ENCODE measurements around the gene ACTN2.

The ACTN2 gene

DNA sequence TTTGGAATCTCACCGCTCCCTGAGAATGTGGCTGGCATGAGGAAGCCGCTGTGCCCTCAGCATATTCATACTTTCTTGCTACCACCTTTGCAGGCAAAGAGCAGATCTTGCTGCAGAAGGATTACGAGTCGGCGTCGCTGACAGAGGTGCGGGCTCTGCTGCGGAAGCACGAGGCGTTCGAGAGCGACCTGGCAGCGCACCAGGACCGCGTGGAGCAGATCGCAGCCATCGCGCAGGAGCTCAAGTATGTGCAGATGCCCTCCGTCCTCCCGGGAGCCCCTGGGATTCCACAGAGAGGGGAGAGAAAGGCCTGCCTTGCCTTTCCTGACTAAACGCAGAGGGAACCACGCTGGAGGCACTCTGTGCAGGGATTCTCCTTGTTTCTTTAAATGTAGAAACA lies 58.2 kb downstream of the ACTN2 start:
- no peak for DNase-seq

DNA sequence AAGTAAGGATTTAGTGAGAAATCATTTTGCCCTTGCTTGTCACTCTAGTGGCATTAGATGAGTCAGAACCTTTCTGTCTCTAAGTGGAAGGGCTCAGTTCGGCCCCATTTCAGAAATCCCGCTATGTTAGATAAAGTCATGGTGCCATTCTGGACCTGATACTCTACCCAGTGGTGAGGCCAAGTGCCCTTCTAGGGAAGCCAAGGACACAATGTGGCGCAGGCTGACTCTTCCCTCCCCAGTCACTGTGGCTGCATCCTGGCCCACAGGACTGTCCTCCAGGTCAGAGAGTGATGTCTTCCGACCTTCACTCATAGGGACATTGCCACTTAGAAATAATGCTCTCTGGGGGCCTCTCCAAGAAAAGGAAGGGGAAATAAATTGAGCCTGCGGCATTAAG lies 60.5 kb downstream of the ACTN2 start:
- DNase-seq, result no peak

DNA sequence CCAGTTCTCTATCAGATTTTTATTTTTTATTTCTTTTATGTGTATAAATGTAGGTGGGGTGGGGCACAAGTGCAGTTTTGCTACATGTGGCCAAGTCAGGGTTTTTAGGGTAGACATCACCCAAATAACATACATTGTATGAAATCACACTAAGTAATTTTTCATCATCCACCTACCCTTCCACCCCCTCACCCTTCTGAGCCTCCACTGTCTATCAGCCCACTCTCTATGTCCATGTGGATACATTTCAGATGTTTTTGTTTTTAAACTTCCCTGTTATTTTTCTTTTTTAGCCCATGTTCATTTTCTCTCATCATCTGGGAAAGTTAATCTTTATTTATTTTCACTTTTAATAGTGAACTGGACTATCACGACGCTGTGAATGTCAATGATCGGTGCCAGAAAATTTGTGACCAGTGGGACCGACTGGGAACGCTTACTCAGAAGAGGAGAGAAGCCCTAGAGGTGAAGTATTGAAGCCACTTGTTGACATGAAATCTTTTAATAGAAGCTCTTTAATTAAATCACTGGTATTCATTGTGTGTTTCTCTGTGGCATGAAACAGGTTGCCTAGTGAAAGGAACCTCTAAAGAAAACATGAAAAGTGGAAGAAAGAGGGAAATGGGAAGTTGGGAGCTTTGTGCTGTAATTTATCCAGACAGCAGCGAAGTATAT lies 61.1 kb downstream of the ACTN2 start:
- DNase-seq, result no peak

DNA sequence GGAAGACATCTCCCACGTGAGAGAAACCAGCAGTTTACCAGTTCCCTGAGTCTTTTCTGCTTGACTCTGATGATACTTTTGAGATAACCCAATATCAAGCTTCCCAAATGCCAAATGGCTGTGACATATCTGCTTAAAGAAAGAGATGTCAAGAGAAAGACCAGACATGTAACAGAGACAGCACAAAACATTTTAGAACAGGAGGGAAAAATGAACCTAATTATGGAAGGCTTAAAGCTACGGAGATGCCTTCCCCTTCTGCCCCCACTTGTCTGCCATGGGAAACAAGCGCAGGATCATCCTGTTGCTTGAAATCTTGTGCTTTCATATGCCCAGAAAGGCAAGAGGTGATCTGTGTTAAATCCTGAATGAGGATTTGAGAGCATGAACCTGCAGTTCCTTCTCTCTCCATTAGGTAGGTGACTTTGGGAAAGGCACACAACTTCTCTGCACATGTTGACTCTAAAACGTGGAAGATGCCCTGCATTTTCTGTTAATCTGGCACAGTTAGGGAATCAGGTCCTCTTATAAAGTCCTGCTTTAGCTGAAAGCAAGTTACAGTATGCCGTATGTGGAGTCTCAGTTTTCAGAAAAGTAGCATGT lies 62.1 kb downstream of the ACTN2 start:
- no peak for DNase-seq

DNA sequence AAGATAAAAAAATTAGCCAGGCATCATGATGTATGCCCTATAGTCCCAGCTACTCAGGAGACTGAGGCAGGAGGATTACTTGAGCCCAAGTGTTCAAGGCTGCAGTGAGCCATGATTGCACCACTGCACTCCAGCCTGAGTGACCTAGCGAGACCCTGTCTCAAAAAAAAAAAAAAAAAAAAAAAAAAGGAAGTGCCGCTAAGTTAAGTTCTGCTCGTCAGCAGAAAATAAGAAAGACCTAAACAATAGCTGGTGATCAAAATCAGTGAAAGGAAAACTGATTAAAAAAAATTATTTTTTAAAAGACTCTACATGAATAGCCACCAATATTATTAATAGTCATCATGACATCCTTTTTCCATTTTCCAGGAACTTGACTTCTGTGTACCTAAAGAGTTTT lies 64.6 kb downstream of the ACTN2 start:
- no peak for DNase-seq

DNA sequence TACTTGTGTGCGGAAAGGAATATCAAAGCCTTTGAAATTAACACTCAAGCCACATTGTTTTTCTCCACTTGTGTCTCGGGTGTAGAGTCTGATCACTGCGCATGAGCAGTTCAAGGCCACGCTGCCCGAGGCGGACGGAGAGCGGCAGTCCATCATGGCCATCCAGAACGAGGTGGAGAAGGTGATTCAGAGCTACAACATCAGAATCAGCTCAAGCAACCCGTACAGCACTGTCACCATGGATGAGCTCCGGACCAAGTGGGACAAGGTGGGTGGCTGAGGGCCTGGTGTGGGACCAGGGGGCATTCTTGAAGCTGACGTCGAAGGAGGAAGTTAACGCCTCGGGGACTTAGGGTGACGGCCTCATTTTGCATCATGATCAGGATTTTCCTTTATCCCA lies 65.1 kb downstream of the ACTN2 start:
- no peak for DNase-seq

DNA sequence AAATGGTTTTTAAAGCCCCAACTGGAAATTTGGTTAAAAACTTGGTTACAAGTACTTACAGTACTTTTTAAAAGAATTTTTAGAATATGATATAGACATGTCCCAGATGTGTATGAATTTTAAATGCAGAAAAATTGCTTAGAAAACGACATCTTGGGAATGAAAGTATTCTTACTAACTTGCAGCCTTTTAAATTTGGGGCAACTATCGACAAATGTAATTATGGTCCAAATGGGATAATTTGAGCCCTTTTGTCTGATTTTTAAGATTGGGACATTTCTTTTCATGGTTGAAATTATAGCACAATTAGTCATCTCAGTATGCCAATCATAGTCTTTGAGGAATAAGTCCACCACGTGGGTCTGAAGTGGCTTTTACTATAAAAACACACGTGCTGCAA lies 65.6 kb downstream of the ACTN2 start:
- DNase-seq, result no peak

DNA sequence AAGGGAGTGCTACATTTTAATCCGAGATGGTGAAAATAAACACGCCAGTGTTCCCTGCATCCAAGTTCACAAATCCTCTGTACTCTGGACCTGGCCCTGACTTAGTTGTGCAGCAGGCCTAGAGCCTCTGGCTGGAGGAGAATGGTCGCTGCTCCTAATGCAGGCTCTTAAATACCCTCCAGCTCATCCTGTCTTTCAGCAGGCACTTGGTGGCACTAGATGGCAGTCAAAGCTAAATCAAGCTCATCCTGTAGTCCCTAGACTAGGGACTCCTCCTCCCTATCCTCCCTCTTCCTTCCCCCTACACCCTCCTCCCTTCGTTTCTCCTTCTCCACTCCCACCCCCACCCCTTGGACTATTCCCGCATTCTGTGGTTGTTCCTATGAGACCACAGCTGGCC lies 67.2 kb downstream of the ACTN2 start:
- DNase-seq, result no peak

DNA sequence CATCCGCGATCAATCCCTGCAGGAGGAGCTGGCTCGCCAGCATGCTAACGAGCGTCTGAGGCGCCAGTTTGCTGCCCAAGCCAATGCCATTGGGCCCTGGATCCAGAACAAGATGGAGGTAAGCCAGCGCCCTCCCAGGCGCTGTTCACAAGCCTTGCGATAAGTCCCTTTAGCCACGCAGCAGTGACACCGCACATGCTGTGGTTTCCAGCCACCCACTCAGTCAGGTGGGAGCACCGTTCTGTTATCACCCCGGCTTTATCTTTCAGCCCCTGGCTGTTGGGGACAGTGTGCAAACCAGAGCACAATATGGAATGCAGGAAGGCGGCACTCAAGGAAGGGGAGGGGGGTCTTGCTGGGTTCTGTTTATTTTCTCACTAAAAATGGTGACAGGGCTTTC lies 67.7 kb downstream of the ACTN2 start:
- DNase-seq, result no peak

DNA sequence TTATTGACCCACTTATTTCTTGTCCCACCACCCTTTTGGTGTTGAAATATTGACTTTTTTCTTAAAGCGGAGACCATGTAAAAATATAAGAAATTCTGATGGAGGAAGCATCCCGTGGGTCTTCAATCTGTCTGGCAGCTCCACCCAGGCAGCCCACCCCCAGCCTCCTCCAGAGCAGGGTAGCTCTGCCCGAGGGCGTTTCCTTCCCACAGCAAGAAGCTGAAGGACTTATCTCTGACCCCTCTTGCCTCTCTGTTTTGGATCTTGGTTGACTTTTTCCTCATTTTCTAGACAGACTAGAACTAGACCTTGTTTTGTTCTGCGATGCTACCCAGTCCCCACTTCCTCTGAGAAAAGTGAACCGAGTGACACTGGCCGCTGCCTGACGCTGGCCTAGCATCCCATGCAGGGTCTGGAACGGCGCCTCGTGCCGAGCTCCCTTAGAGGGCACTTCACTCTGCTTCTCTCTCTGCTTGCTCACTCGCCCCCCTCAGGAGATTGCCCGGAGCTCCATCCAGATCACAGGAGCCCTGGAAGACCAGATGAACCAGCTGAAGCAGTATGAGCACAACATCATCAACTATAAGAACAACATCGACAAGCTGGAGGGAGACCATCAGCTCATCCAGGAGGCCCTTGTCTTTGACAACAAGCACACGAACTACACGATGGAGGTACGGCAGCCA lies 68.4 kb downstream of the ACTN2 start:
- no peak for DNase-seq

DNA sequence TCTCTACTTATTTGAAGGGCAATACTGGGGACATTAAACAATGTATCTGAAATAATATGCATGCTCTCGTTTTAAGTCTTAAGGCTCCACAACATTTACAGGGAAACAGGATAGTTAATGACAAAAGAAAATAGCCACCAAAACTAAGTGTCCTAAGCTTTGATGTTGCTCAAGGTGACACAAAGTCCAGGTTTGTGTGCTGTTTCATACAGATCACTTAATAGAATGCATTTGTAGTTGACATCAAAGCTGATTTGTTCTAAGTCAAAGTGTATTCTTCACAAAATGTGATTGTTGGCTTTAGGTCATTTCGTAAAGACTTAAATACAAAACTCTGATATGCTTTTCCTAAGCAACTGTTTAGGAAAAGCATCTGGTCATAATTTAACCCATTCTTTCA lies 71.3 kb downstream of the ACTN2 start:
- no peak for DNase-seq

DNA sequence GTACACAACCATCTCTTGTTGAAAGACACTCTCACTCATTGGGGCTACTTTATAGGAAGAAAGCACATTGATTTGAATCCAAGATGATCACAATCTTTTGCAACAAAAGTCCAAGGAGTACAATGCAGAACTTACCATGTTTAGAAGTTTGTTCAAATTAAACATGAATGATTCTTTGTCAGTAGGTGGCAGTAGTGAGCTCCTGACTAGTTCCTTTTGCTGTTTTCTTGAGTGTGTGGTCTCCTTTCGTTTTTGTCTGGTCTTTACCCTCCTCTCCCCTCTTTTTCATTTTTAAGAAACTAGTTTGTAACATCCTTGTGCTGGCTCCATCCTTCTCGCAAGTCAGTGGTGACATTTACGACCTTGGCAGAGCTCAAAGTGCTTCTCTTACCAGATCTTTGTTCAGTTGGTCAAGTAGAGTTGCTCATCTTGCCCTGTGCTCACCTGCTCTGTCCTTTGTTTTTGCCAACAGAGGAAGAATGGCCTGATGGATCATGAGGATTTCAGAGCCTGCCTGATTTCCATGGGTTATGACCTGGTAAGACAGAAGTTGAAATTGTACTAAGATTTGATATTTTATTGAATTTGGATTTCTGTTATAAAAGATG lies 73.1 kb downstream of the ACTN2 start:
- DNase-seq, result no peak

DNA sequence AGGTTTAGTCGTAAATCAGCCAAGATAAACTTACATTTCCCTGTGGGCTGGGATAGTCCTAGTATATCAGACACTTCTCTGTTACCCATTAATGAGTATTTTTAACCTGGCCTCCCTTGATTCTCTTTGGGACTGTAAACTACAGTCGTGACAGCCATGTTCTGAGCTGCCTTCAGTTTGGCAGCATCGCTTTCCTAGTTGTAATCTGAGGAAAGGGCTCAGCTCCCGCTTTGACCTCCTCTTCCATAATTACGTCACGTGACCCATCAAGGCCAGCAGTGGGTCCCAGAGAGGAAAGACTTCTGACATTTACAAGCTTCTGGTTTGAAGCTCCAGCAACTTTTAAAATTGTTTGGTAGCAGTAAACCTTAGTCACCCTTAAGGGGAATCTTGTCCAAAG lies 74.2 kb downstream of the ACTN2 start:
- DNase-seq, result no peak

DNA sequence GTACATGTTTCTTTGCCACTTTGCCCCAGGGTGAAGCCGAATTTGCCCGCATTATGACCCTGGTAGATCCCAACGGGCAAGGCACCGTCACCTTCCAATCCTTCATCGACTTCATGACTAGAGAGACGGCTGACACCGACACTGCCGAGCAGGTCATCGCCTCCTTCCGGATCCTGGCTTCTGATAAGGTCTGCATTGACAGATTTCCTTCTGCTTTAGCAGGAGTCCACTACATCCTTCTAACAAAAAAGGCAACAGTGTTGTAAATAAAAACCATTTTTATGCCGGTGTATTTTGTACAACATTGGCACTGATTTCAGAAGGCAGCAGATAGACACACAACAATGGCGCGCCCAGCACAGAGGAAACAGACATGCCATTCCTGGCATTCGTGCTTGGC lies 74.7 kb downstream of the ACTN2 start:
- DNase-seq, result no peak

DNA sequence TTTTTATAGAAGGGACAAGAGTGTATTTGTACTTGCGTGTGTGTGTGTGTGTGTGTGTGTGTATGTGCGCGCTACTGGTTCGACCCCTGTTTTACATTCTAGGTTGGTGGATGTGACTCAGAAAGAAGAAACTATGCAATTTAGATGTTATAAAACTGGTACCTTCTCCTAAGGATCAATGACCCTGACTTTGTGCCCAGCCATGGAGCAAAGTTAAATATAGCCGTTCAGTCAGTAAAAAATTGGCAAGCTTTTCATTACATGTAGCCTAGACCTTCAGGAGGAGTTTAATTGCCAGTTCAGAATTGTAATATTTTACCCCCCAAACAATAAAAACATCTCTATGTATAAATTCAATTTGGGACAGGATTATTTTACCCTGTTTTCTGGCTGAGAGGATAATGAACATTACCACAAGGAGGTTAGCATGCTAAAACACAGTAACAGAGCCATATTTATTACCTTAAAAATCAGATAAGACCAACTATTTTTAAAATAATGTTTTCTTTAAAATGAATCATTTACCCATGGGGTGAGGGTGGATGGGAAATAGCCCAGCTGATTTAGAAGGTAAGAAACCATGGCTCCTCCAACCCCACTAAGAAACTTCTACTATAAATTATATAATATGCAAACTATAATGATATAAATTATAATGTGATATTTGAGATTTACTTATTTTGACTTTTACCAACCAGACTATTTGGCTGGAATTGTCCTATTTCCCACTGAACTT lies 75.3 kb downstream of the ACTN2 start:
- DNase-seq, result no peak

DNA sequence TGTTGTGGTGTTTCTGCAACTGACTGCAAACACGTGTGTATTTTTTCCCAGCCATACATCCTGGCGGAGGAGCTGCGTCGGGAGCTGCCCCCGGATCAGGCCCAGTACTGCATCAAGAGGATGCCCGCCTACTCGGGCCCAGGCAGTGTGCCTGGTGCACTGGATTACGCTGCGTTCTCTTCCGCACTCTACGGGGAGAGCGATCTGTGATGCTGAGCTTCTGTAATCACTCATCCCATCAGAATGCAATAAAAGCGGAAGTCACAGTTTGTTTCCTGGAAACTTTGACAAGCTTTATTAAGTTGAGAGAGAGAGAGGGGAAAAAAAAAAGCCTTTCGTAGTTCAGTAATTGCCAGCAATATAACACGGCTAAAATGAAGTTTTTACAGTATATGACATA lies 76.1 kb downstream of the ACTN2 start:
- no peak for DNase-seq

DNA sequence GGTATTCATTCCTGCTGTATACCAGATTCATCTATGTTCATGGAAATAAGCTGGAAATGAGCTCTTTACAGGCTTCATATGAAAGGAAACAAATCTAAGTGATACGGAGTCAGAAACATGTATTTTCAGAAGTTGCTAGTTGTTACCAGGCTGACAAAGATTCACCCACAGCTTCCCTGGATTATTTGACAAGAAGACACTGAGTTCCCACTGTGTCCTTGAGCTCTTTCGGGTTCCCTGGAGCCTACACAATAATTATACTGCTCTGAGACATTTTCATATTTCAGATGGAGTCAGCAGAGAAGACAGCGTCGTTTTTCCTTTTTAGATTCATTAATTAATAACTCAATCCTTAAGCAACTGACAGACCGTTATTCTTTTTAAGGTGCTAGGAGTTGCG lies 79.5 kb downstream of the ACTN2 start:
- DNase-seq, result no peak

DNA sequence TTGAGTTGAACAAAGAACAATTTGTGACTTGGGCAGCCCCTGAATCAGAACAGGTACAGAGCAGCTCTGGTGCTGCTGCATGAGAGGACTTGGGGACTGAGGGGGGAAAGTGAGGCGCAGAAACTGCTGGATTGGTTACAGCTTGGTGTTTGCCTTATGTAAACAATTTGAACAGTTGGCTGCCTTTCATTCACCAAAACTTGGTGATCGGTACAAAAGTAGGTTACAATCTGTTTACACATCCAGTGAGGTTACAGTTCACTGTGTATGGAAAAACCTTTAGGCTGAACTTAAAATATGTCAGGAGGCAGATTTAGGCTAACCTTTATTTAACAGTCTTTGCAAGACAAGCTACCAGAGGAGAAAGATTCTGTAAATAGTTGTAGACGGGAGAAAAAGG lies 80.2 kb downstream of the ACTN2 start:
- DNase-seq, result no peak

DNA sequence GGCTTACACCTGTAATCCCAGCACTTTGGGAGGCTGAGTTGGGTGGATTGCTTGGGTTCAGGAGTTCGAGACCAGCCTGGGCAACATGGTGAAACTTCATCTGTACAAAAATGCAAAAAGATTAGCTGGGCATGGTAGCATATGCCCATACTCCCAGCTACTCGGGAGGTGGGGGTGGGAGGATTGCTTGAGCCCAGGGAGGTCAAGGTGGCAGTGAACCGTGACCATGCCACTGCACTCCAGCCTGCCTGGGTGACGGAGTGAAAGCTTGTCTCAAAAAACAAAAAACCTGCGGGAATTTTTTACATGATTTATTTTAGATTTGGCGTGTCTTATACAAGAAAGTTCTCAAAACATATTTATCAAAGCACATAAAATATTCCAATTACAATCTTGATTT lies 81.0 kb downstream of the ACTN2 start:
- no peak for DNase-seq

DNA sequence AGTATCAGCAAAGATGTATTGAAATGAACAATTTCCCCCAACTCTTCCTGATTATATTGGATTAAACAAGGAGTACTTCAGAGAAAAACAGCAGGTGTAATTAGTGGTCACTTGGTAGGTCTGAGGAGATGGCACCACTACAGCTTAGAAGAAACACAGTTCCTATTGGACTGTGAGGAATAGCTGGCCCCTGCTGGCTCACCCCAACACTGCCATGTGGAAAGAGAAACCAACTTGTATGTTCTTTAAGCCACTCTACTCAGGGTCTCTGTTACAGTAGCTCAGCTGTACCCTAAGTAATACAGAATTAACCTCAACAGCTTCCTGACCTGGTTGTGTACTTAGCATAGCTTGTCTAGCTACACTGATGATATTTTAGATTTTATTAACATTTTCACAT lies 82.3 kb downstream of the ACTN2 start:
- DNase-seq, result no peak

DNA sequence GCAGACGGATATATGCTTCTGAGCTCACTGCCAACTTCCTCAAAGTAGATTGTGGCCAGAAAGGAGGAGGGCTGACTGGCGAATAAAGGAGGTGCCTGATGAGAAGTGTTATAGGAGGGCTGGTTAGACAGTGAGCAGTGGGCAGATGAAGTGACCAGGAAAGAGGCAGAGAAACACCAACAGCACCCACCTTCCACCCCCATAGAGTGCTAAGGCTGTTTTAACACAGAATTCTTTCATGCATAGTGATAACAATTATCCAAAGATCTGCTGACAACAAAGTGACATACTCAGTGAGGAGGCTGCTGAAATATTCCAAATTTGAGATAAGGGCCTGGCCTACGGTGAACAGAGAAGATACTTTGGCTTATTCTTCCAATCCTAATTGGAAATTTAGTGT lies 87.6 kb downstream of the ACTN2 start:
- DNase-seq, result no peak

DNA sequence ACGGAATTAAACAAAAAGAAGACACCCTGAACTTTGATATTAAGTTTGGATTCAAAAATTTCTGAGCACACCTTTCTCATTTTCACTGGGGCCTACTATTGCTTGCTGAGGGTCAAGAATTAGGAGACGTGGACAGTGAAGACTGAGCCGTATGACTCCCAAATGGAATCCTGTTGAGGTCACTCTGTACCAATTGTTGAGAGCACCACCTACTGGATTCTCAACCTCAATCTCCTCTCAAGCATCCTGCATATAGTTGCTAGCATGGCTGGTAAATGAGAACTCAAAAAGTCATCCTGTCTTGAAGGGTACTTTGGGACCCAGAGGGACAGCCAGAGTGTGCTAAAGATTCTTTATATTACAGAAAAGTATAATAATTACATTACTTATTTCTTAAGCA lies 88.6 kb downstream of the ACTN2 start:
- DNase-seq, result no peak

DNA sequence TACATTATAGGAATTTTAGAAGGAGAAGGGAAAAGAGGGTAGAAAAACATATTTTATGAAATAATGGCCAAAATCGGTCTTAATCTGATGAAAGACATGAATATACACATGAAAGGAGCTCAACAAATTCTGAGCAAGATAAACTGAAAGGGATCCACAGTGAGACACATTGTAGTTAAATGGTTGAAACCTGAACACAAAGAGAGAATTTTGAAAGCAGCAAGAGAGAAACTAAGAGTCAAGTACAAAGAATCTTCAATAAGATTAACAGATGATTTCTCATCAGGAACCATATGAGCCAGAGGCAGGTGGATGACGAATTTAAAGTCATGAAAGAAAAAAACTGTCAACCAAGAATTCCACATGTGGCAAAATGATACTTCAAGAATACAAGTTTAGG lies 93.0 kb downstream of the ACTN2 start:
- no peak for DNase-seq

DNA sequence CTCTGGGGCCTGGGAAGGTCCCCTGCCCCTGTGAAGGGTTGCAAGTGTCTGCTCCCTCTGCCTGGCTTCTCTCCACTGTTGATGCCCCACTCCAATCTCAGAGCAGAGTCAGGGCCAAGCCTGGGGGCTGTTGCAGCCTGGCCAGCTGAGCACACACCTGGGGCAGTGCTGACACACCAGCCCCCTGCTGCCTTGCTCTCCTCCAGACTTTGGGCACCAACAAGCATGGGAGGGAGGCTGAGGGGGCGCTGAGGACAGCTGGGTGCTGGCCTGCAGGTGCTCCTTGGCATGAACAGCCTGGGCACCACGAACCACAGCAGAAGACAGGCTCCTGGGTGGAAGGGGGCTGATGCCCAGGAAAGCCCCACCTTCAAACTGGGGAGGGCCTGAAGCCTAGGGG lies 99.2 kb downstream of the ACTN2 start:
- no peak for DNase-seq
